Colon (tissue), 2 donors: ENCODE results near the gene PDCL3.

Experiments
- FAIRE-seq: peaks from 2 replicates; lab custom pipeline; 2012; peaks lifted over from hg19 to GRCh38; lab: Jason Lieb, UNC
- donor health status: control.
- donor health status: control.

Gene PDCL3

DNA sequence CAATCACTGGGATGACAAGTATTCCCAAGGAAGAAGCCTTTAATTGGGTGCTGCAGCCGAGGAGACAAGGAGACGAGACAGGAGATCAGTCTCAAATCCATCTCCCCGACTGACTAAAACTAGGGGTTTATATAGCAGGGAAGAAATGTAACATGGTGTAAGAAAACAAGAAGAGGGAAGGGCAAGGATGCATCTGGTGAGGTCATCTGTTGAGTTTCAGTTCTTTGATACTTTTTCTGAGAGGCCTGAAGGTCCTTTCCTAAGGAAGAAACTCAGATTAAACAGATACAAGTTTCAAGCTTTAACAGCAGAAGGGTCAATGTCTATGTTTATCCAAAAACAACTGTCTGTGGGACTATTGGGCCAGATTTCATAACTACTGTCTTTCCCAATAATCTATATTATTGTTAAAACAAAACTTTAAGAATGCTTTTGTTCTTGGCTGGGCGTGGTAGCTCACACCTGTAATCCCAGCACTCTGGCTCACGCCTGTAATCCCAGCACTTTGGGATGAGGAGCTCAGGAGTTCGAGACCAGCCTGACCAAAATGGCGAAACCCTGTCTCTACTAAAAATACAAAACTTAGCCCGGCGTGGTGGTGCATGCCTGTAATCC, 2.5 kb upstream of the PDCL3 start:
- no peak for FAIRE-seq

DNA sequence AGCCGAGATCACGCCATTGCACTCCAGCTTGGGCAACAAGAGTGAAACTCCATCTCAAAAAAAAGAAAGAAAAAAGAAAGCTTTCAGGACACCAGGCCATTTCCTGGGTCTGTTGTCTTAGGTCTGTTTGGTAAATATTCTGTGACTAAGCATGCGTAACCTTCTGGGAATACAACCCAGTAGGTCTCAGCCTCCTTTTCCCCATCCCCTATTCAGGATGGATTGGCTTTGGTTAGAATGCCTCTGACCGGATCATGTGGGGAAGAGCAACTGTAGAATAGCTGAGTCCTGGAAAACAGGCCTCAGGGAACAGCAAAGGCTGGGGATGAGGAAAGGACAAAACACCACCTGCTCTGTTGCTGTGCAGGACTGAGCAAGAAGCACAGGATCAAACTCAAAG, 1.6 kb upstream of the PDCL3 start:
- FAIRE-seq: no peak

DNA sequence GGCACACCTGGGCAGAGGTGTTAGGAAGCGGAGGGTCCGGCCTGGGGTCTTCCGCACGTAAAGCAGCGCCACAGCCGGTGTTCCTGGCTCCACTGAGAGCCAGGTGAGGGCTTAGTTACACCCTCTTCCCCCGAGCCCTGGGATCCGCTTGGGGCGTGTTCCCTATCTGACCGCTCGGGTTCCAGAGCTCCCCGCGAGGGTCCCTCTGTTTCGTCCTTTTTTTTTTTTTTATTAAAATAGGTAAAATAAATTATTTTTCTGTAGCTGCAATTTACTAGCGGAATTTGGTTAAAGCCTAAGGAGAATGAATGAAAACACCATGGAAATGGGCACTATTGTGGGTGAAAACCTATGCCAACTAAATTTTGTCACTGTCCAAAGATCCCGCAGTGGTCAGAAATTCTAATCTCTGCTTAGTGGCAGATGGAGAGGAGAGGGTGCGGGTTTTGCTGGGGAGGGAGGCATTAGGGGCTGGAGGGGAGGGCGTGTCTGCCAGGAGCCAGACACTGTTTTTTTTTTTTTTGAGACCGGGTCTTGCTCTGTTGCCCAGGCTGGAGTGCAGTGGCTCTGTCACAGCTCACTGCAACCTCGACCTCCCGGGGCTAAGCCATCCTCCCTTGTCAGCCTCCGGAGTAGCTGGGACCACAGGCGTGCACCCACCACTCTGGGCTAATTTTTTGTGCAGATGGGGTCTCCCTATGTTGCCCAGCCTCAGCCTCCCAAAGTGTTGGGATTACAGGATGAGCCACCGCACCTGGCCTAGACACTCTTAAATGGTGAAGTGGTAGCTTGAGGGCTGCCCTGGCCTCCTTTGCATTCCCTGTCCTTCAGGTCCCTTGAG, 834 bp downstream of the PDCL3 start:
- no peak for FAIRE-seq

GRCh38 chr2:100568989-100569388, 6.2 kb downstream of the PDCL3 start:
- no peak for FAIRE-seq

GRCh38 chr2:100571668-100572067, 8.9 kb downstream of the PDCL3 start:
- FAIRE-seq: no peak

GRCh38 chr2:100577777-100578176, 15.0 kb downstream of the PDCL3 start:
- no peak for FAIRE-seq

DNA sequence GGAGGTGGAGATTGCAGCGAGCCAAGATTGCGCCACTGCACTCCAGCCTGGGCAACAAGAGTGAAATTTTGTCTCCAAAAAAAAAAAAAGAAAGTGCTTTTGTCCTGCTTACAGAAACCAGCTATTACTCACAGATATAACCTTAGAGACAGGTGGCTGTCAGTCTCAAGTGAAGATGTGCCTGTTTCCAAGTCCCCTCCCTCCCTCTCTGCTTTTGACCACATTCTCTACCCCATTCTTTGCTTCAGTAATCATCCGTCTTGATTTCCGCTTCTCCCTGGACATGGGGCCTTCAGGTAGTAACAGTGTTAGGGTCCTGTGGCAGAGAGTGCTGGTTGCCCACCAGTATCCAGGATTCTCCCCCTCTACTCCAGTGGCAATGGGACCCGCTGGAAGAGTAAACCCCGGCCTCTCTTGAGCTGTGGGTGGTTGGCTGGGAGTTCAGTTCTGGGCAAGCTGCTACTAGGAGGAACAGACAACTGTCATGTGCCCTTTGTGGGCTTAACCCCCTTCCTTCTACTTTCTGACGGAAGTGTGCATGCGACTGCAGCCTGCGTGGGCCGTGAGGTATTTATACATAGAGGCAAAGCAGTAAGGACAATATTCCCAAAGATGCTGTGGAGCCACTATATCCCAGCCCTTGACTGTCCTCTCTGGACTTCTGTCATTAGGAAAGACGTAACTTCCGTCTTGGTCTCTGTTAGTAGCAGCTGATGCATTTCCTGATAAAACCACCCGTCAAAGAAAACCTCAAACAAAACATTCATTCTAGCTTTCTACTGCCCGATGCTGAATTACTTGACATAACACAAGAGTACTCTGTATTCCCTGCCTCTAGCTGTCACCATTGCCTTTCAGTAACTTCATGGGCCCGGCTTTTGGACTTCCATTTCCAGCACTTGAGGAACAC, 17.8 kb downstream of the PDCL3 start:
- FAIRE-seq: no peak

GRCh38 chr2:100581277-100581612, 18.5 kb downstream of the PDCL3 start:
- FAIRE-seq: no peak

DNA sequence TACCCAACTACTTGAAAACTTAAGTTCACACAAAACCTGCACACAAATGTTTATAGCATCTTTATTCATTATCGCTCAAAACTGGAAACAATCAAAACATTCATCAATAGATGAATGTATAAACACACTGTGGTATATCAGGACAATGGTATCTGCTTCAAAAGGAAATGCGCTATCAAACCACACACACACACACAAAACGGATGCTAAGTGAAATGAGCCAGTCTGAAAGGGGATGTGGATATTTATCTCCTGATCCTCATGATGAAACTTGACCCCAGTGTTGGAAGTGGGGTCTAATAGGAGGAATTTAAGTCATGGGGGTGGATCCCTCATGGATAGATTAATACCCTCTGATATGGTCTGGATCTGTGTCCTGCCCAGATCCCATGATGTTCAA, 22.0 kb downstream of the PDCL3 start:
- FAIRE-seq: no peak

- FAIRE-seq: no peak
Observed at GRCh38 chr2:100588071-100588786, 25.4 kb downstream of the PDCL3 start.

GRCh38 chr2:100589527-100589926, 26.7 kb downstream of the PDCL3 start:
- FAIRE-seq: no peak

GRCh38 chr2:100592226-100592625, 29.4 kb downstream of the PDCL3 start:
- FAIRE-seq: no peak

DNA sequence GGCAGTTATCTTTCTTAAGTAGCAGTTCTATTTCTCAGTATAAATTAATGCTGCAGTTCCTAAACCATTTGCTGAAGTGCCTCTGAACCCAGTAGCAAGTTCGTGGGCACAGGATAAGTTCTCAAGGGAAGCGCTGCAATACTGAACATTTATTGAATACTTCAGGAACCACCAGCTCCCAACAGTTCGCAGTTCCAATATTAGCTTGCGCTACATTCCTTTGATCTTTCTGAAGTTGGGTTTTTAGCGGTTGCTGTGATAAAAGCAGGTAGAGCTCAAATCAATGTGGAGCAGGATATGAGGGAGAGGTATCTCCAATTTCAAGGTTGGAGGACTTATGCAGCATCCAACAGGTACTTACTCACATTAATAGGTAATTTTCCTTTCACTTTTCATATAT, 33.7 kb downstream of the PDCL3 start:
- FAIRE-seq: no peak

DNA sequence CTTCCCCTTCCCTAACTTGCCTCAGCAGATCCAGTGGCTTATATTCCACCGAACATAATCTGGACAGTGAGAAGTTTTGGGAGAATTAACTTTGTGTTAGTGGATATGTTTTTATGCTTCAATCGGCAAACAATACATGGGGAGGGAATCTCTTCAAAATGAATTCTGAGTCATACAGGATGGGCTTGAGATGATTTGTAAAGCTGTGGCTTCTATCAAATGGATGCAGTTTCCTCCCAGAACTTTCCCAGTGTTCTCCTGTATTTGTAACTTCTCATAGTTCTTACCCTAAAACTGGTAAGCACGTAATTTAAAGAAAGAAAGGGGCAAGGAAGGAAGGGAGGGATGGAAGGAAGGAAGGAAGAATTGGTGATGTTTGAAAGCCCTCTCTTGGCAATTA, 36.8 kb downstream of the PDCL3 start:
- no peak for FAIRE-seq

GRCh38 chr2:100601661-100602060, 38.9 kb downstream of the PDCL3 start:
- no peak for FAIRE-seq

GRCh38 chr2:100603414-100603813, 40.6 kb downstream of the PDCL3 start:
- FAIRE-seq: no peak

DNA sequence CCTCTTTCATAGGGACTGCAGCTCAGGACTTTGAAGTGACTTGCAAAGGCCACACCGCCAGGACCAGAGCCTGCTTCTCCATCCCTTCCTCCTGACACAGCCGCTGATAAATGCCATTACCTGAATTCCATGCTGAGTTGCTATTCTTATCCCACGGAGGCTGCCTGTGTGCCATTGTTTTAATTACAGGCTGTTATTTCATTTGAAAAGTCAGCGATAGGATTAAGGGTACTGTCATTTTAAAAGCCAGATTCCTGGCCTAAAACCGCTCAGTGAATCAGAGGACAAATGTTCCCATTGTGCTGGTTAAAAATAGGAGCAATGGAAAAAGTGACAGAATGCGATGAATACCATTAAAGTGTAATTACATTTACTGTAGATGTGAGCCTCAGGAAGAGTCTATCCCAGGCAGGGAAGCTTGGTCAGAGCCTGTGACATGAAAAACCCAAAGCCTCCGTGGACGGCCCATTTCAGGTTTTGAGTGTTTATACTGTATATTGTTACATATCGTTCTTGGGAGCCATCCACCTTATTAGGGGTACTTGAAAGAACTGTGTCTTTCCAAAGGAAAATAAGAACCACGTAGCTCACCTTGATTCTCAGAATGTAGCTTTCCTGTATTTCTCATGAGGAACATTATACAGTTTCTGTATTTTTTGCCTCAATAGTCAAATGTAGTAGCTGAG, 41.3 kb downstream of the PDCL3 start:
- FAIRE-seq: no peak

DNA sequence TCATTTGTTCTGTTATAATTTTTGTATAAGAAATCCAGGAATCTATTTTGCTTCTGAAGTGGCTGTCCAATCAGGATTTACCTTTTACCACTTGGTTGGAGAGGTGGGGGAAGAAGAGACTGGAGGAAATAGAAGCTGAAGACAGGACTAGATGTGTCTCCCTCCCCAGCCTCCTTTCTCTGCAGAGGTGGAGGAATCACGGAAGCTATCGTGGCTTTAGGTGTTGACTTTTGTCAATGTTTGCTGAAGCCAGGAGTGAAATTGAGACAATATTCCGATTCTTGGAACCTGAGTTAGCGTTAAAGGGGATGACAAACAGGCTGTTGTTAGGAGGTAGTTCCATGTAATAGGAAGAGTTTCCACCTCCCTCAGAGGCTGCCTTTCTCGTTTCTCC, 43.5 kb downstream of the PDCL3 start:
- no peak for FAIRE-seq

DNA sequence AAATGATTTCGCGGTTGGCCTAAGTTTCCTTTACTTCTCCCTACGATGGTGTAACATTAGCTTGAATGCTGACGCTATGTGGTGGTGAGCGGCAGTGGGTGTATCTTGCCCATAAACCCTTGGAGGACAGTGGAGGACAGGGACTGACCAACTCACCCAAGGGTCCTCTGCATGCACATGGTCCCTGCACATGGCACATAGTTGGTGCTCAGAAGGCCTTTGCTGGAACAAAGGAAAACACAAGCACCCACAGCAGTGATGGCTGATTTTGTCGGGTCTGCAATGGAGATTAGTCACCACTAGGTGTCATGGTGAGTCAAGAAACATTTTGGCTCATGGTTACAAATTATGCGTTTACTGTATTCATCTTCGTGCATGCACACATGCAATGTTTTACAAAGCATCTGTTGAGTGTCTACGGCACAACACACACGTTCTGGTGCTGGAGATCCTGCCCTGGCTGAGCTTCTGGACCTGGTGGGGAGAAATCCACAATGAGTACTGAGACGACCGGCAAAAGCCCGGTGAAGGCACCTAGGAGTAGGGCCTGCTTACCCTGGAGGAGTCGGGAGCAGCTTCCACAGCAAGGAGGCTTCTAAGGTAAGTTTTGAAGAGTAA, 44.0 kb downstream of the PDCL3 start:
- no peak for FAIRE-seq

DNA sequence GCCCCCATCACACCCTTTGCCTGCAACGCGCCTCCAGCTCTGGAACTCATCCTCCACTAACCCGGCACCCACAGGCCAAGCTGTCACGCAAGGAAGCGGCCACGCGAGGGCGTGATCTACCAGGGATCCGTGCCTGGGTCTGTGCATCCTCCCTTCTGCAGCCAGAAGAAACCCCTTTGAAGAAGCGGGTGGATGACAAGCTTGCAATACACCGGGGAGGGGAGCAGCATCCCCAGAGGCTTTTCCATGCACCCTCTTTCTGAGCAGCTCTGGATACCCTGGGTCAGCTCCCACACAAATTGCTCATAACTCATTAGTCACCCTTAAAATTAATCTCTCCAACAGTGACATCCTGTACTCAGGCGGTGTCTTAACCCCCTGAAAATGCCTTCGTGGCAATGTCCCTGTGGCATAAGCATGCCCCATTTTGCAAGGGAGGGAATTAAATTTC, 47.6 kb downstream of the PDCL3 start:
- no peak for FAIRE-seq
